ENCODE measurements around the gene PLAGL1.

PLAGL1 gene

DNA sequence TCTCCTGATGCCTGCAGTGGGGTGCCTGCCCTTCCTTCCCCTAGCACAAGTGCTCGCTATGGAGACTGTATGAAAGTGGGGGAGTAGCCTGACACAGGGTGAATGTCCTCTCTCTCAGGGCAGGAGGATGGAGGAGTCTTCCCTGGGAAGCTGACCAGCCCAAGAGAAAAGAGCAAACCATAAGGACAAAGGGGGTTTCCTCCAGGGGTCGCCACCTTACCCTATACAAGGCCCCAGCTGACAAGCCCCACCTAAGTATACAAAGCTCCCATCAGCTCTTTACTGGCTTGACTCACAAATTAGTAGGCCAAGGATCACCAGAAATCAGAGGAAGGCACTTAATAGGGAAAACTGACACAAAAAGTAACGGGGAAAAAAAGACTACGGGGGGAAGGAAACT, 54.1 kb downstream of the PLAGL1 start:
- Histone ChIP-seq H3K4me1 (ENCODE audit: low read length) (no peaks in the 10 kb centered on the region), H3K4me2 (ENCODE audit: low read length) (no peak overlapping the region), H3K4me3 (ENCODE audit: low read length) (no peak overlapping the region), H3K79me2 (ENCODE audit: low read length) (no peaks in the 10 kb centered on the region), H3K9ac (ENCODE audit: low read length) (no peak overlapping the region), H4K20me1 (ENCODE audit: insufficient read depth, low read length) (no peaks in the 10 kb centered on the region), H3K27me3 (ENCODE audit: low read depth, low read length) (no peaks in the 10 kb centered on the region), H3K9me3 (ENCODE audit: insufficient read depth, low read length) (no peaks in the 10 kb centered on the region), H3K36me3 (replicated peaks; ENCODE audit: low read depth, low read length) (no peaks in the 10 kb centered on the region), H3K27ac (ENCODE audit: low read length) (no peak overlapping the region), H2AFZ (ENCODE audit: low read depth, low read length) (no peak overlapping the region)
- TF ChIP-seq EZH2phosphoT487 (IDR thresholded peaks at IDR 0.05; ENCODE audit: low read depth) (no peak), CTCF (IDR thresholded peaks at IDR 0.05; ENCODE audit: low read depth, low read length) (no peak)

GRCh38 chr6:143952947-143953701, 54.9 kb downstream of the PLAGL1 start:
- Histone ChIP-seq H3K4me3 (ENCODE audit: low read length) (no peak overlapping the region), H2AFZ (ENCODE audit: low read depth, low read length) (no peak overlapping the region), H4K20me1 (ENCODE audit: insufficient read depth, low read length) (no peaks in the 10 kb centered on the region), H3K4me2 (ENCODE audit: low read length) (no peak overlapping the region), H3K9ac (ENCODE audit: low read length) (no peak overlapping the region), H3K27me3 (ENCODE audit: low read depth, low read length) (no peaks in the 10 kb centered on the region), H3K27ac (ENCODE audit: low read length) (no peak overlapping the region), H3K36me3 (replicated peaks; ENCODE audit: low read depth, low read length) (no peaks in the 10 kb centered on the region), H3K9me3 (ENCODE audit: insufficient read depth, low read length) (no peaks in the 10 kb centered on the region), H3K4me1 (ENCODE audit: low read length) (no peaks in the 10 kb centered on the region), H3K79me2 (ENCODE audit: low read length) (no peaks in the 10 kb centered on the region)
- TF ChIP-seq EZH2phosphoT487 (IDR thresholded peaks at IDR 0.05; ENCODE audit: low read depth): no peak
- no peak for TF ChIP-seq CTCF (IDR thresholded peaks at IDR 0.05; ENCODE audit: low read depth, low read length)

GRCh38 chr6:143952060-143952778, 55.8 kb downstream of the PLAGL1 start:
- no peaks in the 10 kb centered on the region for H4K20me1 ChIP-seq (ENCODE audit: insufficient read depth, low read length)
- H3K79me2 ChIP-seq (ENCODE audit: low read length): no peaks in the 10 kb centered on the region
- no peaks in the 10 kb centered on the region for H3K27me3 ChIP-seq (ENCODE audit: low read depth, low read length)
- no peak overlapping the region for H3K9ac ChIP-seq (ENCODE audit: low read length)
- H3K9me3 ChIP-seq (ENCODE audit: insufficient read depth, low read length): no peaks in the 10 kb centered on the region
- H3K36me3 ChIP-seq (replicated peaks; ENCODE audit: low read depth, low read length): no peaks in the 10 kb centered on the region
- no peaks in the 10 kb centered on the region for H3K4me1 ChIP-seq (ENCODE audit: low read length)
- TF ChIP-seq EZH2phosphoT487 (IDR thresholded peaks at IDR 0.05; ENCODE audit: low read depth) (no peak), CTCF (IDR thresholded peaks at IDR 0.05; ENCODE audit: low read depth, low read length) (no peak)
- no peak overlapping the region for H2AFZ ChIP-seq (ENCODE audit: low read depth, low read length)
- H3K27ac ChIP-seq (ENCODE audit: low read length): no peak overlapping the region
- no peak overlapping the region for H3K4me3 ChIP-seq (ENCODE audit: low read length)
- no peak overlapping the region for H3K4me2 ChIP-seq (ENCODE audit: low read length)

DNA sequence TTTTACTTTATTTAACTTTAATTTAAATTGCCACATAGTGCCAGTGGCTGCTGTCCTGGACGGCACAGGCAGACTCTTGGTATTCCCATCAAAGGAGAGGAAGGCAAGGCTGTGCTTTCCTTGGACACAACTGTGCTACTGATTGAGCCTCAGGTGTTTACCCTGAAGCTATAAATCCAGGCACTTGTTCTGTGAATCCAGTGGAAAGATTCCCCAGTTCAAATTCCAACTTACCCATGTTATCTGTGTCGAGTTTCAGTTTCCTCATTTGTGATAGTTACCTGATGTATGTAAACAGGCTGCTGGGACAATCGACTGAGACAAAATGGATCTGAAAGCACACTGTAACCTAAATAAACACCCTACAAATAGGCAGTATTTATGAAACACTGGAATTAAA, 57.2 kb downstream of the PLAGL1 start:
- no peaks in the 10 kb centered on the region for H3K9me3 ChIP-seq (ENCODE audit: insufficient read depth, low read length)
- no peak overlapping the region for H2AFZ ChIP-seq (ENCODE audit: low read depth, low read length)
- H3K27me3 ChIP-seq (ENCODE audit: low read depth, low read length): no peaks in the 10 kb centered on the region
- H3K27ac ChIP-seq (ENCODE audit: low read length): no peak overlapping the region
- no peaks in the 10 kb centered on the region for H4K20me1 ChIP-seq (ENCODE audit: insufficient read depth, low read length)
- H3K4me3 ChIP-seq (ENCODE audit: low read length): no peak overlapping the region
- no peaks in the 10 kb centered on the region for H3K36me3 ChIP-seq (replicated peaks; ENCODE audit: low read depth, low read length)
- H3K4me2 ChIP-seq (ENCODE audit: low read length): no peak overlapping the region
- H3K9ac ChIP-seq (ENCODE audit: low read length): no peak overlapping the region
- no peaks in the 10 kb centered on the region for H3K79me2 ChIP-seq (ENCODE audit: low read length)
- H3K4me1 ChIP-seq (ENCODE audit: low read length): no peaks in the 10 kb centered on the region
- TF ChIP-seq CTCF (IDR thresholded peaks at IDR 0.05; ENCODE audit: low read depth, low read length) (no peak), EZH2phosphoT487 (IDR thresholded peaks at IDR 0.05; ENCODE audit: low read depth) (no peak)

Measured in OCI-LY3 (cell line).